ENCODE results near the gene OGA.

DNA sequence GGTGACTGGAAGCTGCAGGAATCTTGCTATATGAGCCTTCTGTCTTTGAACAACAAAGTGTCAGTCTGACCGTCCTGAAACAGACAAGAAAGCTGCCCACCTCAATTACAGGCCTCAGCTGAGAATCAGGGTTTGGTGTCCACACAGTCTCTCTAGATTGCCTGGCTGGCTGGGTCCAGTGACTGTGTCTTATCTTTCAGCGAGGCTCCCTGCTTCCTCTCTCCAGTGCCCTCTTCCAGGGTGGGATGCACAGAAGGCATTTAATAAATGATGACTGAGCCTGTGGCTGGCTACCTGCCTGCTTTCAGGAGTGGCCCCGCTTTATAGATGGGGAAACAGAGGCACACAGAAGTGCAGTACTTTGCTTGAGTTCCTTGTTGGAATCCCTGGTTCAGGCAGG lies 69.7 kb downstream of the OGA start:
- TF ChIP-seq, protein P1, sequence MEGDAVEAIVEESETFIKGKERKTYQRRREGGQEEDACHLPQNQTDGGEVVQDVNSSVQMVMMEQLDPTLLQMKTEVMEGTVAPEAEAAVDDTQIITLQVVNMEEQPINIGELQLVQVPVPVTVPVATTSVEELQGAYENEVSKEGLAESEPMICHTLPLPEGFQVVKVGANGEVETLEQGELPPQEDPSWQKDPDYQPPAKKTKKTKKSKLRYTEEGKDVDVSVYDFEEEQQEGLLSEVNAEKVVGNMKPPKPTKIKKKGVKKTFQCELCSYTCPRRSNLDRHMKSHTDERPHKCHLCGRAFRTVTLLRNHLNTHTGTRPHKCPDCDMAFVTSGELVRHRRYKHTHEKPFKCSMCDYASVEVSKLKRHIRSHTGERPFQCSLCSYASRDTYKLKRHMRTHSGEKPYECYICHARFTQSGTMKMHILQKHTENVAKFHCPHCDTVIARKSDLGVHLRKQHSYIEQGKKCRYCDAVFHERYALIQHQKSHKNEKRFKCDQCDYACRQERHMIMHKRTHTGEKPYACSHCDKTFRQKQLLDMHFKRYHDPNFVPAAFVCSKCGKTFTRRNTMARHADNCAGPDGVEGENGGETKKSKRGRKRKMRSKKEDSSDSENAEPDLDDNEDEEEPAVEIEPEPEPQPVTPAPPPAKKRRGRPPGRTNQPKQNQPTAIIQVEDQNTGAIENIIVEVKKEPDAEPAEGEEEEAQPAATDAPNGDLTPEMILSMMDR (IDR thresholded peaks at IDR 0.05) = no peak
- TF ChIP-seq EZH2 (IDR thresholded peaks at IDR 0.05) = no peak

All from neural progenitor cell (in vitro differentiated cells).